HEK293 (cell line): ENCODE measurements around the gene IL13.

Experiments
- OVOL3 ChIP-seq: fragments of 450-650 bp; formaldehyde crosslinking; IDR thresholded peaks from 2 replicates; pipeline ENCODE4 v1.5.1; 2016; ENCODE audit warnings: missing biosample characterization, missing genetic modification characterization
- SETDB1 ChIP-seq: IDR thresholded peaks from one replicate; pipeline ENCODE4 v1.6.1; 2017; ENCODE audit warnings: mild to moderate bottlenecking, low read length, moderate library complexity, mixed read lengths; ENCODE audit not compliant: insufficient read length
- TCF7L2 ChIP-seq: IDR thresholded peaks from 2 replicates; pipeline ENCODE4 v1.6.1; 2011; ENCODE audit warnings: low read depth, mild to moderate bottlenecking, inconsistent platforms, low read length, moderate library complexity, borderline replicate concordance
- ZNF350 ChIP-seq: fragments of 450-650 bp; formaldehyde crosslinking; IDR thresholded peaks from 2 replicates; pipeline ENCODE4 v1.5.0; 2017; ENCODE audit warnings: missing biosample characterization, mild to moderate bottlenecking, missing genetic modification characterization
- TF ChIP-seq, protein P1 (sequence below): fragments of 450-650 bp; formaldehyde crosslinking; IDR thresholded peaks from 2 replicates; pipeline ENCODE4 v1.5.1; 2016; ENCODE audit warnings: missing biosample characterization, missing genetic modification characterization
- TF ChIP-seq, protein P2 (sequence below): fragments of 450-650 bp; formaldehyde crosslinking; IDR thresholded peaks from 2 replicates; pipeline ENCODE4 v1.5.1; 2016; ENCODE audit warnings: missing biosample characterization, missing genetic modification characterization, low read depth

GRCh38 chr5:132639706-132640130 is 18.3 kb upstream of the IL13 start:
- TF ChIP-seq OVOL3 (no peak), ZNF350 (no peak), TCF7L2 (no peak), SETDB1 (no peak)
- TF ChIP-seq, protein P1, sequence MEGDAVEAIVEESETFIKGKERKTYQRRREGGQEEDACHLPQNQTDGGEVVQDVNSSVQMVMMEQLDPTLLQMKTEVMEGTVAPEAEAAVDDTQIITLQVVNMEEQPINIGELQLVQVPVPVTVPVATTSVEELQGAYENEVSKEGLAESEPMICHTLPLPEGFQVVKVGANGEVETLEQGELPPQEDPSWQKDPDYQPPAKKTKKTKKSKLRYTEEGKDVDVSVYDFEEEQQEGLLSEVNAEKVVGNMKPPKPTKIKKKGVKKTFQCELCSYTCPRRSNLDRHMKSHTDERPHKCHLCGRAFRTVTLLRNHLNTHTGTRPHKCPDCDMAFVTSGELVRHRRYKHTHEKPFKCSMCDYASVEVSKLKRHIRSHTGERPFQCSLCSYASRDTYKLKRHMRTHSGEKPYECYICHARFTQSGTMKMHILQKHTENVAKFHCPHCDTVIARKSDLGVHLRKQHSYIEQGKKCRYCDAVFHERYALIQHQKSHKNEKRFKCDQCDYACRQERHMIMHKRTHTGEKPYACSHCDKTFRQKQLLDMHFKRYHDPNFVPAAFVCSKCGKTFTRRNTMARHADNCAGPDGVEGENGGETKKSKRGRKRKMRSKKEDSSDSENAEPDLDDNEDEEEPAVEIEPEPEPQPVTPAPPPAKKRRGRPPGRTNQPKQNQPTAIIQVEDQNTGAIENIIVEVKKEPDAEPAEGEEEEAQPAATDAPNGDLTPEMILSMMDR = no peak
- TF ChIP-seq, protein P2, sequence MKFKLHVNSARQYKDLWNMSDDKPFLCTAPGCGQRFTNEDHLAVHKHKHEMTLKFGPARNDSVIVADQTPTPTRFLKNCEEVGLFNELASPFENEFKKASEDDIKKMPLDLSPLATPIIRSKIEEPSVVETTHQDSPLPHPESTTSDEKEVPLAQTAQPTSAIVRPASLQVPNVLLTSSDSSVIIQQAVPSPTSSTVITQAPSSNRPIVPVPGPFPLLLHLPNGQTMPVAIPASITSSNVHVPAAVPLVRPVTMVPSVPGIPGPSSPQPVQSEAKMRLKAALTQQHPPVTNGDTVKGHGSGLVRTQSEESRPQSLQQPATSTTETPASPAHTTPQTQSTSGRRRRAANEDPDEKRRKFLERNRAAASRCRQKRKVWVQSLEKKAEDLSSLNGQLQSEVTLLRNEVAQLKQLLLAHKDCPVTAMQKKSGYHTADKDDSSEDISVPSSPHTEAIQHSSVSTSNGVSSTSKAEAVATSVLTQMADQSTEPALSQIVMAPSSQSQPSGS (tag by site-specific recombination) = no peak
